Activated CD8-positive, alpha-beta T cell treated with anti-CD3 and anti-CD28 coated beads, Interleukin-2, amount 10 ng/mL, durations not matched to agents 7 days and 5 days (primary cell): ENCODE data around the gene PPM1H. TPM values are rescaled to one million over a fixed set of nuclear protein-coding genes. Genes with fewer than 3 reads are reported as not detected.

Experiments used
- ATAC-seq: fragments of 150-1000 bp; cut with Tn5 transposase; one replicate; pipeline ENCODE4 v1.10.0; 2021; ENCODE audit warnings: moderate library complexity
- CTCF ChIA-PET: fragments of 350-600 bp; sonication (Branson Sonifier 250); formaldehyde crosslinking; loops from one replicate; lab custom pipeline; 2021; ENCODE audit warnings: antibody characterized with exemption; lab: Charles Lee
- POLR2A ChIA-PET: fragments of 350-600 bp; sonication (Branson Sonifier 250); formaldehyde crosslinking; loops from one replicate; lab custom pipeline; 2021; ENCODE audit warnings: antibody characterized with exemption; lab: Charles Lee
- DNase-seq: peaks from one replicate; pipeline ENCODE4 v3.0.0-alpha.2; 2020
- H3K27ac Mint-ChIP-seq: one replicate; pipeline ENCODE4 v1.8.0; 2021; ENCODE audit warnings: mild to moderate bottlenecking, mixed read lengths
- H3K27me3 Mint-ChIP-seq: one replicate; pipeline ENCODE4 v1.8.0; 2021; ENCODE audit warnings: low read depth, mixed read lengths
- H3K36me3 Mint-ChIP-seq: one replicate; pipeline ENCODE4 v1.8.0; 2021; ENCODE audit warnings: low read depth, mixed read lengths
- H3K4me1 Mint-ChIP-seq: one replicate; pipeline ENCODE4 v1.8.0; 2021; ENCODE audit warnings: low read depth, mixed read lengths
- H3K4me3 Mint-ChIP-seq: one replicate; pipeline ENCODE4 v1.8.0; 2021; ENCODE audit warnings: mild to moderate bottlenecking, mixed read lengths
- H3K9me3 Mint-ChIP-seq: one replicate; pipeline ENCODE4 v1.8.0; 2022; ENCODE audit warnings: mixed read lengths; ENCODE audit not compliant: insufficient read depth
- total RNA-seq, 2 experiments: library from RNA; stranded (reverse); gene quantifications; one replicate each; pipeline ENCODE4 v1.2.3, GENCODE V29; 2021

The PPM1H gene
- total RNA-seq, 2 experiments from 2014 or later = not detected

DNA sequence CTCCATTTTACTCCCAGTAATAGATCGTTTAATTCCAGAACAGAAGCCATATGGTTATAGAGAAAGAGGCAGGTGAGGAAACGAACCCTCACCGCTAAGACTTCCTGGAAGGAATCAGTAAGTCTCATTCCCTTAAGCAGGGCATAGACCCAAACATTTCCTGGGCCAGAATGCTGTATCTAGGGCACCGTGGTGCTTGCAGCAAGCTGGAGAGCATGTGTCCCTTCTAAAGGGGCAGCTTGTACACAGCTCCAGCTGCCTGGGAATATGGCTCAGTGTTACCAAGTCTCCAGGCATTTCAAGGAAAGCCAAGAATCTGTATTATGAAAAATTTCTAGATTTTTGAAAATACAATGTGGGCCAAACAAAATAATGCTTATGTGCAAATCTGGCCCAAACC is 73.4 kb downstream of the PPM1H start:
- Mint-ChIP-seq H3K9me3 (no peaks in the 10 kb centered on the region), H3K36me3 (no peaks in the 10 kb centered on the region), H3K4me1 (no peaks in the 10 kb centered on the region), H3K4me3 (no peak overlapping the region), H3K27ac (no peak overlapping the region), H3K27me3 (peaks cover 11% of the 10 kb centered on the region)
- POLR2A ChIA-PET = no interaction called here
- CTCF ChIA-PET = no interaction called here
- ATAC-seq (no peak), DNase-seq (no peak)

DNA sequence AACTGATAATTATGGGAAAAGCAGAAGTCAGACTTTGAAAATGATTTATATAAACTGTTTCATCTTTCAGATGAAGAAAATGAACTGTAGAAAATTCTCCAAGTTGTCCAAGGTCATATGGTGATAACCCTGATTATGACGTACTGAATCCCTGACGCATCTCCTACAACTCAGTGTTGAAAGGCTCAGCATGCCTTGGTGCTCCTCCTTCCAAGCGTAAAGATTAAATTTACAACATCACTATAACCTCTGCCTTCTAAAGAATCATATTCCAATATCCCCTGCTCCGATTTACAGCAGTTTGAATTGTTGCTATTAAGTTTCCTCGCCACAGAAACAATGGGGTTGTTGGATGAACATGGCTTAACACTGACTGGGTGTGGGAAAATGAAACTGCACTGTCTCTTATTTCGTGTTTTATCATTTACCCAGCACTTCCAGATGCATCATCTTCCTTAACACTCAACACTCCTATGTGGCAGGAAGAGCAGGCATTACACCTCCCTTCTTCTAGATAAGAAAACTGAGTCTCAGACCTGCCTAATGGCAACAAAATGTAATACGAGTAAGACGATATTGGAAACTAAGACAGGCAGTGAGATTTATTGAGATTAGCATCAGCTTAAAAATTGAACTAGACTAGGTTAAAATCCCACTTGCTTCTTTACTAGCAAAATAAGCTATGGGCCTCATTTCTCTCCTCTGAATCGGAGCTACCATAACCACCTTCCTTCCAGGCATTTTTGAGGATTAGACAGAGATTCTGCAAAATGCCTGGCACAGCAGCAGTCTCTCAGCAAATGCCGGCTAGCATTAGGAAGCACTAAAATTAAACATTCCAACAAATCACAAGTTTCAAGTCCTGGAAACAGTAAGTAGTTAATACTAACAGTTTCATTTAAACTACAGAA is 74.2 kb downstream of the PPM1H start:
- ATAC-seq (no peak), DNase-seq (no peak)
- ChIA-PET POLR2A (no interaction called here), CTCF (no interaction called here)
- Mint-ChIP-seq H3K27me3 (peaks cover 11% of the 10 kb centered on the region), H3K4me1 (no peaks in the 10 kb centered on the region), H3K36me3 (no peaks in the 10 kb centered on the region), H3K27ac (no peak overlapping the region), H3K4me3 (no peak overlapping the region), H3K9me3 (no peaks in the 10 kb centered on the region)

GRCh38 chr12:62860020-62860419 is 74.9 kb downstream of the PPM1H start:
- CTCF ChIA-PET = no interaction called here
- no peaks in the 10 kb centered on the region for H3K9me3 Mint-ChIP-seq

GRCh38 chr12:62859321-62859737 is 75.6 kb downstream of the PPM1H start:
- no peak overlapping the region for H3K27ac Mint-ChIP-seq
- H3K9me3 Mint-ChIP-seq = no peaks in the 10 kb centered on the region
- peaks cover 9% of the 10 kb centered on the region for H3K27me3 Mint-ChIP-seq
- ATAC-seq (no peak), DNase-seq (no peak)
- ChIA-PET POLR2A (no interaction called here), CTCF (no interaction called here)
- H3K36me3 Mint-ChIP-seq = no peaks in the 10 kb centered on the region
- H3K4me1 Mint-ChIP-seq = no peaks in the 10 kb centered on the region
- no peak overlapping the region for H3K4me3 Mint-ChIP-seq

More at GRCh38 chr12:62860020-62860419, 74.9 kb downstream of the PPM1H start:
- ATAC-seq (no peak), DNase-seq (no peak)
- no peak overlapping the region for H3K4me3 Mint-ChIP-seq
- H3K27ac Mint-ChIP-seq = no peak overlapping the region
- no peaks in the 10 kb centered on the region for H3K36me3 Mint-ChIP-seq
- POLR2A ChIA-PET = no interaction called here
- peaks cover 9% of the 10 kb centered on the region for H3K27me3 Mint-ChIP-seq
- H3K4me1 Mint-ChIP-seq = no peaks in the 10 kb centered on the region

GRCh38 chr12:62856454-62856853 is 78.5 kb downstream of the PPM1H start:
- Mint-ChIP-seq H3K36me3 (no peaks in the 10 kb centered on the region), H3K9me3 (no peaks in the 10 kb centered on the region), H3K27me3 (peaks cover 4% of the 10 kb centered on the region), H3K4me1 (no peaks in the 10 kb centered on the region), H3K4me3 (no peak overlapping the region), H3K27ac (no peak overlapping the region)
- DNase-seq (no peak), ATAC-seq (no peak)
- CTCF ChIA-PET = no interaction called here
- POLR2A ChIA-PET = no interaction called here

DNA sequence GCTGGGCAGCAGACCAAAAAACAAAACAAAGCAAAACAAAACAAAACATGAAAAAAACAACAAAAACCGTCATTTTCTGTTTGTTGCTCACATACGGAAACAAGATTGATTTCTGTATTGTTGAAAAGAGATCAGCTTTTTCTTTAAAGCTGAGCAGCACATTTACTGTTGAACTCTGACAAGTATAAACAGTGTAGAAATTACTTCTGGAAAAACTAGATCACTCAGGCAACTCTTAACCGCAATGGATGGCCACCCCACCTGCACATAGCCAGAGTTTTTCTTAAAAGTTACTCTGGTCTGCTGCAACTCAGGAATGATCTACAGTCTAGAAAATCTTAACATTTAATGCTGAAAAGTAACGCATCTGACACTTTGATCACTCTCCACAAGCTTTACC is 80.9 kb downstream of the PPM1H start:
- POLR2A ChIA-PET = no interaction called here
- H3K27ac Mint-ChIP-seq = no peak overlapping the region
- CTCF ChIA-PET = no interaction called here

DNA sequence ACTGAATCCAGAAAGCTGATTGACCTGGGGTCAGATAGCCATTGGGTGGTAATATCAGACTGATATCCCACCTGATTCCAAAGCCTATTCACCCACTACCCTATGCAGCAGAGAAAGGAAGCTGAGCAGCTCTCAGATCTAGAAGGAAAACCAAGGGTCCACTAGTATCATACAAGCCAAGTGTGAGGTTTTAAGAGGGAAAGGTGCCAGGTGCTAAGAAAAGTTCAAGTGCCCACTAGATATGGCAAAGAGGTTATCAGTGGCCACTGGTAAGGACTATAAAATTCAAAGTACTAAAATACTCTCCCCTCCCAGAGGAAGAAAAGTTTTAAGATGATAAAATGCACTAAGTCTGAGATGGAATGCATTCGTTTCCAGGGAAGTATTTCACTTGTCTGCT is 85.6 kb downstream of the PPM1H start:
- CTCF ChIA-PET = no interaction called here
- POLR2A ChIA-PET = no interaction called here

More for the DNA sequence above, 80.9 kb downstream of the PPM1H start:
- Mint-ChIP-seq H3K9me3 (no peaks in the 10 kb centered on the region), H3K27me3 (peaks cover 4% of the 10 kb centered on the region), H3K4me3 (no peak overlapping the region), H3K36me3 (no peaks in the 10 kb centered on the region), H3K4me1 (no peaks in the 10 kb centered on the region)
- no peak for ATAC-seq
- DNase-seq = no peak

DNA sequence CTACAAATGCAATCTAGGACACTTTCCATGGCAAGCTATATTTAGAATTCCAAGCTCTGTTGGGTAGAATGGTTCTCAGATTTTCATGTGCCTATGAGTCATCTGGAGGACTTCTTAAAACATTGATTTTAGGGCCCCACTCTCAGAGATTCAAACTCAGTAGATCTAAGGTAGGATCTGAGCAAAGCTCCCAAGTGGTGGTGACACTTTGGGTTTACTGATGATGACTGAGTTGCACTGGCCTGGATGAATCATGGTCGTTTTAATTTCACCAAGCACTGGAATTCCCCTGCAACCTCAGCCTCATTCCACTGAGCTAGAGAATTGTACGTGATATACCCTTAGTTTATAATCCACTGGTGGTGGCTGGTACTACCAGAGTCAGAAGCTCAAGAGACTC is 86.5 kb downstream of the PPM1H start:
- Mint-ChIP-seq H3K4me1 (no peaks in the 10 kb centered on the region), H3K4me3 (no peak overlapping the region), H3K27ac (no peak overlapping the region), H3K9me3 (no peaks in the 10 kb centered on the region), H3K36me3 (no peaks in the 10 kb centered on the region), H3K27me3 (peaks cover 6% of the 10 kb centered on the region)
- ChIA-PET POLR2A (no interaction called here), CTCF (no interaction called here)
- DNase-seq (no peak), ATAC-seq (no peak)

More for the DNA sequence above, 85.6 kb downstream of the PPM1H start:
- ATAC-seq = no peak
- Mint-ChIP-seq H3K27ac (no peak overlapping the region), H3K36me3 (no peaks in the 10 kb centered on the region), H3K9me3 (no peaks in the 10 kb centered on the region), H3K4me1 (no peaks in the 10 kb centered on the region), H3K4me3 (no peak overlapping the region), H3K27me3 (peaks cover 6% of the 10 kb centered on the region)
- DNase-seq = no peak

DNA sequence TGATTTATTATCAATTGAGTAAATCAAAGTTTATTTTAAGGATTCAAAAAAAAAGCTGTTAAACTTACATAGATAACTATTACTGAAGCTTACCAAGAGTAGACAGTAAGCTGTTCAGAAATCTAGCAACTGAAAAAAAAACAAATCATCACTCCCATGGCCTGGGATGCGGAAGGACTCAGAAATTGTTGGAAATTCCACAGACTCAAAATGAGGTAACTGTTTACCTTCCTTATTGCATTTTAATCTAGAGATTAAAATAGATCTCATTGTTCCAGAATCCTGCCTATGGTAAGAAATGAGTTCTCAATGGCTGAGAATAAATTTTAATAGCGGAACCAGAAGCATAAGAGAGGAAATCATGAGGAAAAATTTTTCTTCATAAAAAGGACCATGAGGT is 87.2 kb downstream of the PPM1H start:
- H3K9me3 Mint-ChIP-seq = no peaks in the 10 kb centered on the region

DNA sequence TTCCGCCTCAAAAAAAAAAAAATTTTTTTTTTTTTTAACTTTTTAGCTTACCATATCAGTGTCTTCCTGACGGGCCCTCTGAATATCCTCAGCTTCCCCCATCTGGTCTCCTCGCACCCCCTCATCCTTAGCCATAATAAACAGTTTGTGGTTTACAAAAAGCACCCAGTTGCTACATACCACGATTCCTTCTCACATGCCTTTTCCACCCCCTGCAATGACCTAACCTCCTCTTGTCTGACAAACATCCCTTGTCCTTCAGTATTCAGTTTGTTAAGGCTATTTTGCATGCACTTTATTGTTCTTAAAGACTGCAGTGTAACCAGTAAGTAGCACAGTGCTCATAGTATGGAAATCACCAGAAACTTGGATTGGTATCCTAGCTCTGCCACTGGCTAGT is 88.5 kb downstream of the PPM1H start:
- no peak overlapping the region for H3K27ac Mint-ChIP-seq
- POLR2A ChIA-PET = no interaction called here

More for the DNA sequence above, 87.2 kb downstream of the PPM1H start:
- ATAC-seq (no peak), DNase-seq (no peak)
- CTCF ChIA-PET = no interaction called here
- POLR2A ChIA-PET = no interaction called here
- no peak overlapping the region for H3K4me3 Mint-ChIP-seq
- no peak overlapping the region for H3K27ac Mint-ChIP-seq
- peaks cover 6% of the 10 kb centered on the region for H3K27me3 Mint-ChIP-seq
- H3K4me1 Mint-ChIP-seq = no peaks in the 10 kb centered on the region
- H3K36me3 Mint-ChIP-seq = no peaks in the 10 kb centered on the region

GRCh38 chr12:62844915-62845314 is 90.0 kb downstream of the PPM1H start:
- Mint-ChIP-seq H3K4me3 (no peak overlapping the region), H3K36me3 (no peaks in the 10 kb centered on the region), H3K27ac (no peak overlapping the region), H3K4me1 (no peaks in the 10 kb centered on the region), H3K27me3 (peaks cover 8% of the 10 kb centered on the region), H3K9me3 (no peaks in the 10 kb centered on the region)
- ChIA-PET CTCF (interaction anchor here (1.2 kb wide), 1 partner anchor 32 kb away, joined by 4 read pairs; no protein-coding TSS in a partner anchor), POLR2A (no interaction called here)
- no peak for ATAC-seq
- no peak for DNase-seq

More for the DNA sequence above, 88.5 kb downstream of the PPM1H start:
- Mint-ChIP-seq H3K27me3 (peaks cover 6% of the 10 kb centered on the region), H3K9me3 (no peaks in the 10 kb centered on the region), H3K4me3 (no peak overlapping the region), H3K4me1 (no peaks in the 10 kb centered on the region), H3K36me3 (no peaks in the 10 kb centered on the region)
- CTCF ChIA-PET = no interaction called here
- DNase-seq (no peak), ATAC-seq (no peak)

GRCh38 chr12:62843716-62844115 is 91.2 kb downstream of the PPM1H start:
- POLR2A ChIA-PET = no interaction called here
- H3K9me3 Mint-ChIP-seq = no peaks in the 10 kb centered on the region

More at GRCh38 chr12:62843716-62844115, 91.2 kb downstream of the PPM1H start:
- DNase-seq (no peak), ATAC-seq (no peak)
- H3K27ac Mint-ChIP-seq = no peak overlapping the region
- CTCF ChIA-PET = interaction anchor here (1.2 kb wide), 1 partner anchor 31 kb away, joined by 4 read pairs; no protein-coding TSS in a partner anchor
- no peak overlapping the region for H3K4me3 Mint-ChIP-seq
- H3K27me3 Mint-ChIP-seq = peaks cover 5% of the 10 kb centered on the region
- H3K36me3 Mint-ChIP-seq = no peaks in the 10 kb centered on the region
- no peaks in the 10 kb centered on the region for H3K4me1 Mint-ChIP-seq
